Keratinocyte (primary cell): Measurements from ENCODE around the gene LIN28B.

Experiments used
- CTCF ChIP-seq, 3 experiments: IDR thresholded peaks in 1 of 3; conservative IDR thresholded peaks in 1 of 3; optimal IDR thresholded peaks in 1 of 3; 2 replicates in 2 of 3; 3 replicates in 1 of 3; pipeline versions ENCODE3 to v1.5.1; 2011; ENCODE audit warnings: low read length in 3 of 3, mild to moderate bottlenecking in 3 of 3, moderate library complexity in 2 of 3, control low read depth in 1 of 3, inconsistent platforms in 1 of 3; ENCODE audit not compliant: insufficient read depth in 2 of 3; ENCODE audit errors: extremely low read depth in 1 of 3
- EZH2 ChIP-seq: IDR thresholded peaks from one replicate; pipeline ENCODE4 v1.6.1; 2012; ENCODE audit warnings: inconsistent platforms, mild to moderate bottlenecking, low read length, moderate library complexity

- TF ChIP-seq EZH2: no peak
- TF ChIP-seq CTCF (optimal IDR thresholded peaks at IDR 0.05 in 1 of 3, IDR thresholded peaks at IDR 0.05 in 1 of 3, conservative IDR thresholded peaks at IDR 0.05 in 1 of 3; ENCODE audit: extremely low read depth in 1 of 3, insufficient read depth in 2 of 3, low read length in 3 of 3): no peak
Measured at GRCh38 chr6:105043979-105044378, 87.1 kb downstream of the LIN28B start.
